ENCODE results near the gene TP73.

Gene TP73

GRCh38 chr1:3674100-3675094, 22.1 kb downstream of the TP73 start:
- DNase-seq, result no peak

- no peak for DNase-seq
Measured at GRCh38 chr1:3675436-3675835, 23.1 kb downstream of the TP73 start.

DNA sequence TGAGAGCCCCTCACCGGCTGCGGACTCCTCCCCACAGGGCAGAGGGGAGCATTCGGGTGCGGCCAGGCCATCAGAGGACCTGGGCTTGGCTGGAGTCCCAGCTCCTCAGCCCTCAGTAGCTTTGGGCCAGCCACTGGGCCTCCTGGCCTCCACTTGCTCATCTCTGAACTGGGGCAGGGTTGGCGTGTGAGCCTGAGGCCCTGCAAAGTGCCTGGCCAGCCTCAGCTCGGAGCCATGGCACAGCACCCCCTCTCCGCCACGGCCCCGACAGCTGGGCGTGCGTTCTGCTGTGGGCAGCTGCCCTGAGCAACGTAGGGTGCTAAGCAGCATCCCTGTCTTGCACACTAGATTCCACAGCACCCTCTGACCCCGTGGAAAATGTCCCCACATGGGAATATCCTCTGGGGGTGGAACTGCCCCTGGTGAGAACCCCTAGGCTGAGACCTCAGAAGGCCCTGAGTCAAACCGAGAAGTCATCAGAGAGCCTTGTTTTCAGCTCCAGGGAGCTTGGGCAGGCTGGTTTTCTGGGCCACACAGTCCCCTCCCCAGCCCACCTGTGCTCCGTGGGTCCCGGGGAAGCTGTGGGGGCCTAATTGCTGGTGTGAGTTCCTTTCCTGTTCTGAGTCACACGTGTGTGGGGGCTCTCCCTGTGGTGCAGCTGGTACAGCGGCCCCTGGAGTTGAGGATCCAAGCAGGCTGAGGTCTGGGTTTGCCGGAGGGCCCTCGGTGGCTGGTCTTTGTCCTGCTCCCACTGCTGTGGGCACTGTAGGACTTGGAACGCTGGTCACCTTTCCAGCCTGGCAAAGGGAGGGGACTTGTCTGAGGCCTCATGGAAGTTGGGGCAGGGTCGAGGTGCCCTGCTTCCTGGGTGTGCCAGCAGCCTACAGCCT, 24.5 kb downstream of the TP73 start:
- no peak for DNase-seq

DNA sequence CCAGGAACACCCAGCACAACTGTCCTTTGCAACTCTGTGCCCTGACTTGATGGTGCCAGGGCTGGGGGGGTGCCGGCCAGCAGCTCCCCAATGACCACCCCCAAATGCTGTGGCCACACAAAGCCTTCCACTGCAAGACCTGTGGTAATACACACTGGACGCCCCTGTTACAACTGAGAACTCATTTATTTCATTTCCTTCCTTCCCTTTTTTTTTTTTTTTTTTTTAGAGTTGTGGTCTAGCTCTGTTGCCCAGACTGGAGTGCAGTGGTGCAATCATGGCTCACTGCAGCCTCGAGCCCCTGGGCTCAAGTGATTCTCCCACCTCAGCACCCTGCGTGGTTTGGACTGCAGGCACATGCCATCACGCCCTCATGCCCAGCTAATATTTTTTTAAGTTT, 25.2 kb downstream of the TP73 start:
- no peak for DNase-seq

DNA sequence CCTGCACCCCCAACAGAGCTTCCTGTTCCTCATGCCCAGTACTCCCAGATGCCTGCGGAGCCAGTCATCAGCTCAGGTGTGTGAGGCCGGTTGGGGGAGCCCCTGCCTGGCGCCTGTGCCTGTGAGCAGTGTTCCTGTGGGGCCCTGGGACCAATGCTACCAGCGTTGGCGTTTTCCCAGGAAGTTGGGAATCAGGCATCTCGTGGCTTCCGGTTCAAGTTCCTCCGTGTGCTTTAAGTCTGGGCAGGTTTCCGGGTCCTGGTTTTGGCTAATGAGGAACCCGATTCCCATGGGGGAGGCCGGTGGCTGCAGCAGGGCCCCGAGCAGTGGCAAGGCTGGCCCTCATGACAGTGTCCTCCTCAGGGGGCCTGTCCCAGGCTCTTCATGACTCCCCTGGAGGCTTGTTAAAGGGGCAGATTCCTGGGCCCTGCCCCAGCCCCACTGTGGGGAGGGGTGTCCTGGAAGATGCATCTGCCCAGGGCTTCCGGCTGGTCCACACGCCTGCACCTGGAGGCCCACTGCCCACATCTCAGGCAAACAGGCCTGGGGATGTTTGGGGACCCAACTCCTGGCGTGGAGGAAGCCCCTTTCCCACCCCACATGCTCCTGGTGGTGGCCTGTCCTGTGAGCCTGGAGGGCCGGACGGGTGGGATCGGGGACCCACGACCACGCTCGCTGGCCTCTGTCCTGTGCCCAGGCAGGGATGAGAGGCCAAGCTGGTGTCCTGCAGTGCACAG, 26.2 kb downstream of the TP73 start:
- DNase-seq, result no peak

GRCh38 chr1:3679098-3679555, 26.8 kb downstream of the TP73 start:
- no peak for DNase-seq

- no peak for DNase-seq
Measured at GRCh38 chr1:3679799-3680453, 27.6 kb downstream of the TP73 start.

GRCh38 chr1:3680488-3681230, 28.3 kb downstream of the TP73 start:
- DNase-seq, result no peak

GRCh38 chr1:3681231-3681897, 29.0 kb downstream of the TP73 start:
- DNase-seq, result no peak

- DNase-seq, result no peak
Measured at GRCh38 chr1:3681898-3682806, 29.8 kb downstream of the TP73 start.

DNA sequence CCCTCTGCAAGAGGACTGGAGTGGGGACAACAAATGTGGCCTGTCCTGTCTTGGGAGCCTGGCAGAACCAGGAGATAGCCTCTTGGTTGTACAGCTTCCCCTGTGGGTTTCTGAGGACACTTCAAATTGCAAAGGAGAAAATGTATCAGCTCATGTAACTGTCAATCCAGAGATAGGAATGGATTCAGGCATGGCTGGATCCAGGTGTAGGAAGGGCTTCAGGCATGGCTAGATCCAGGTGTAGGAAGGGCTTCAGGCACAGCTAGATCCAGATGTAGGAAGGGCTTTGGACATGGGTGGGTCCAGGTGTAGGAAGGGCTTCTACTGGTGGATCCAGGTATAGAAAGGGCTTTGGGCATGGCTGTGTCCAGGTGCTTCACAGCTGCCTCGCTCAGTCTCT, 30.9 kb downstream of the TP73 start:
- no peak for DNase-seq

- DNase-seq, result no peak
Measured at GRCh38 chr1:3683992-3684391, 31.7 kb downstream of the TP73 start.

- DNase-seq, result no peak
Measured at GRCh38 chr1:3685222-3685621, 32.9 kb downstream of the TP73 start.

DNA sequence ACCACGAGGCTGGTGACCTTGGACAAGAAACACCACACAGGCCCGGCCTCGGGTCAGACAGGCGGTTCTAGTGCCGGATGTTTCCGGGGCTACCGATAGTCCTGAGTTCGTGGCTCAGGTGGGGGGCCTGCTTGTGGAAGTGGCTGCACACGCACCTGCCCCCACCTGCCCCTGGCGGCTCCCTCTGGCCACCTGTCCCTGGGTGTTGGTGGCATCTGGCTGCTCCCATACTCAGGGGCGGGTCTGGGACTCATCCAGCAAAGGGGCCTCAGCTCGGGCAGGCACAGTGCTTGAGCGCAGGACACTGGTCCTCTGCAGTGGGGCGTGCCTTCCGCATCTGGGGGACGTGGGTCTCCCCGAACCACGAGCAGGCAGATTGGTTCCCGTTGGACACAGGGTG, 33.6 kb downstream of the TP73 start:
- no peak for DNase-seq

- DNase-seq, result no peak
Measured at GRCh38 chr1:3687504-3687903, 35.2 kb downstream of the TP73 start.

GRCh38 chr1:3688356-3689137, 36.2 kb downstream of the TP73 start:
- no peak for DNase-seq

- no peak for DNase-seq
Measured at GRCh38 chr1:3689138-3689750, 36.9 kb downstream of the TP73 start.

DNA sequence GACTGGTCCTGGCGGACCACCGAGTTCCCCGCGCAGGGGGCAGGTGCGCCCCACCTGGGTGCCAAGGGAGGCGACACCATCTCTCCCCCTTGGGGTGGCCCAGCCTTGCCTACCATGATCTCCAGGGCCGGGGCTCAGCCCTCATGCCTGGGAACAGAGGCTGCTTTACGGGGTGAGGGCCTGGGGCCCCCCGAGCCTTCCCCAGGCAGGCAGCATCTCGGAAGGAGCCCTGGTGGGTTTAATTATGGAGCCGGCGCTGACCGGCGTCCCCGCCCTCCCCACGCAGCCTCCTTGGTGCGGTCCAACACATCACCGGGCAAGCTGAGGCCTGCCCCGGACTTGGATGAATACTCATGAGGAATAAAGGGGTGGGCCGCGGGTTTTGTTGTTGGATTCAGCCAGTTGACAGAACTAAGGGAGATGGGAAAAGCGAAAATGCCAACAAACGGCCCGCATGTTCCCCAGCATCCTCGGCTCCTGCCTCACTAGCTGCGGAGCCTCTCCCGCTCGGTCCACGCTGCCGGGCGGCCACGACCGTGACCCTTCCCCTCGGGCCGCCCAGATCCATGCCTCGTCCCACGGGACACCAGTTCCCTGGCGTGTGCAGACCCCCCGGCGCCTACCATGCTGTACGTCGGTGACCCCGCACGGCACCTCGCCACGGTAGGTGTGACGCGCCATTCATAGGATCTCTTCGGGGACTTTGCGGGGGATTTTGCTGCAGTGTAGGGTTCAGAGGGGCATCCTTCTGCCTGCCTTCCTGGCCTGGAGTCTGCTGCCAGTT, 38.2 kb downstream of the TP73 start:
- no peak for DNase-seq
